Karpas-422 (cell line): Measurements from ENCODE around the gene SNX8. TPM values are rescaled to one million over a fixed set of nuclear protein-coding genes. Genes with fewer than 3 reads are reported as not detected.

Experiments used
- DNase-seq: peaks from one replicate; pipeline ENCODE4 v3.0.0-alpha.2; 2015
- H2AFZ ChIP-seq: fragments of 200-600 bp; sonication (generic); 2 replicates; pipeline ENCODE4 v1.6.1; 2014; ENCODE audit warnings: antibody characterized with exemption, low read length, mixed read lengths
- H3K27ac ChIP-seq: fragments of 200-600 bp; sonication (generic); 2 replicates; pipeline ENCODE4 v1.5.1; 2014; ENCODE audit warnings: mild to moderate bottlenecking, low read length, moderate library complexity
- H3K27me3 ChIP-seq: fragments of 200-600 bp; sonication (generic); 2 replicates; pipeline ENCODE4 v1.6.1; 2014; ENCODE audit warnings: low read length, mixed read lengths
- H3K36me3 ChIP-seq: fragments of 200-600 bp; sonication (generic); 2 replicates; pipeline ENCODE4 v1.6.1; 2014; ENCODE audit warnings: low read length, mixed read lengths; ENCODE audit not compliant: insufficient read depth
- H3K4me1 ChIP-seq: fragments of 200-600 bp; sonication (generic); 2 replicates; pipeline ENCODE4 v1.6.1; 2014; ENCODE audit warnings: mild to moderate bottlenecking, low read length, mixed read lengths
- H3K4me2 ChIP-seq: fragments of 200-600 bp; sonication (generic); 2 replicates; pipeline ENCODE4 v1.6.1; 2014; ENCODE audit warnings: low read length, low read depth, mild to moderate bottlenecking; ENCODE audit not compliant: poor library complexity, severe bottlenecking
- H3K4me3 ChIP-seq: fragments of 200-600 bp; sonication (generic); 2 replicates; pipeline ENCODE4 v1.5.1; 2014; ENCODE audit warnings: mild to moderate bottlenecking, antibody characterized with exemption, low read length, mixed read lengths
- H3K79me2 ChIP-seq: fragments of 200-600 bp; sonication (generic); 2 replicates; pipeline ENCODE4 v1.6.1; 2014; ENCODE audit warnings: mild to moderate bottlenecking, low read length, mixed read lengths
- H3K9ac ChIP-seq: fragments of 200-600 bp; sonication (generic); 2 replicates; pipeline ENCODE4 v1.6.0; 2014; ENCODE audit warnings: low read length
- H3K9me2 ChIP-seq: fragments of 200-600 bp; sonication (generic), shearing (Covaris generic); replicated peaks from 2 replicates; pipeline ENCODE4 v1.6.0; 2014; ENCODE audit warnings: mild to moderate bottlenecking, low read length, moderate library complexity; ENCODE audit not compliant: insufficient read depth
- H3K9me3 ChIP-seq: fragments of 300-700, 200-600 bp; sonication (generic); 2 replicates; pipeline ENCODE4 v1.6.1; 2014; ENCODE audit warnings: low read length, mixed read lengths
- H4K20me1 ChIP-seq: fragments of 200-600 bp; sonication (generic); 2 replicates; pipeline ENCODE4 v1.6.1; 2014; ENCODE audit warnings: mild to moderate bottlenecking, antibody characterized with exemption, low read length, low read depth; ENCODE audit not compliant: insufficient read depth
- total RNA-seq: library from RNA; depleted of rRNA; stranded (reverse); fragments of >200 nt; shearing (Covaris generic); gene quantifications from 2 replicates; pipeline ENCODE4 v1.2.3, GENCODE V29; 2014; ENCODE audit warnings: low replicate concordance

SNX8 gene
- total RNA-seq, 1 experiment from 2014 or later, result 2.6 TPM

DNA sequence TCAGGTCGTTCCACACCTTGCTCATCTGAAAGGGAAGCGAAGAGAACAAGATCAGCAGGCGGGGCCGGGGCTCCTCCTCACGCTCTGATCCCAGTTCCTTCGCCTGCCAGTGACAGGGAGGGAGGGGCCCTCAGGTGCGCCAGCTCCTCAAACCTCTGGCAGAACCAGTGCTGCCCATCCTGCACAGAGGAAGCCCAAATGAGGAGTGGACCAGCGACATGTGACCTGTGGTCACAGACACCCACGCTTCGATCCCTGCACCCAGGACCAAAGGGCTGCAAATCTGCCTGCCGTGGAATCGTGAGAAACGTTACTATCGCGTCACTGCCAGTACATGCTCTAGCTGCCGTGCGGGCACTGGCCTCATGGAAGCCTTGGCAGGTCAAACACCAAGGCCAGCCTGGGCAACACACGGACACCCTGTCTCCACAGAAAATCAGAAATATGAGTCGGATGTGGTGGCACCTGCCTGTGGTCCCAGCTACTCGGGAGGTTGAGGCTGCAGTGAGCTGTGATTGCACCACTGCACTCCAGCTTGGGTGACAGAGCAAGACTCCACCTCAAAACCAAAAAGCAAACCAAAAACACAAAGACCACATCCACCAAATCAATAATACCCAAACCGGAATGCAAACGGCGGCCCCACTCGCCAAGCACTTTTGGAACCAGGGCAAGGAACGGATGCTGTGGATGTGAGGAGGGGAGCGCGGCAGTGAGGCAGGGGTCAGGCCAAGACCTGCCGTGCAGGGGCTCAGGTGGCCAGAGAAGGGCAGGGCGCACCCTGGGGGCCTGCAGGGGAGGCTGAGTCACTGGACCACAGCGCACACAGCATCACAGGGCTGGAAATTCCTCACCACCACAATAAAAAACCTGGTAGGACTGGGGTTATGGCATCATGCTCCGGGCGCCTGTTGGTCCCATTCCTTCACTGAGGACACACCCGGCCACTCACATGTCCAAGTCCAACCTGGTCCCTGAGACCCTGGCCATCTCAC, 58.8 kb downstream of the SNX8 start:
- H3K4me2 ChIP-seq, result no peak overlapping the region
- H3K9ac ChIP-seq, result no peak overlapping the region
- no peaks in the 10 kb centered on the region for H3K4me1 ChIP-seq
- no peak for DNase-seq
- H4K20me1 ChIP-seq, result no peaks in the 10 kb centered on the region
- H2AFZ ChIP-seq, result no peak overlapping the region
- no peaks in the 10 kb centered on the region for H3K27me3 ChIP-seq
- no peaks in the 10 kb centered on the region for H3K79me2 ChIP-seq
- no peak overlapping the region for H3K27ac ChIP-seq
- H3K4me3 ChIP-seq, result no peak overlapping the region
- H3K9me3 ChIP-seq, result no peaks in the 10 kb centered on the region
- H3K36me3 ChIP-seq, result no peaks in the 10 kb centered on the region
- H3K9me2 ChIP-seq, result no peaks in the 10 kb centered on the region

- no peak overlapping the region for H3K4me2 ChIP-seq
- H3K79me2 ChIP-seq, result no peaks in the 10 kb centered on the region
- H3K27ac ChIP-seq, result no peak overlapping the region
- H3K9me2 ChIP-seq, result no peaks in the 10 kb centered on the region
- no peaks in the 10 kb centered on the region for H3K9me3 ChIP-seq
- H3K4me1 ChIP-seq, result no peaks in the 10 kb centered on the region
- H2AFZ ChIP-seq, result no peak overlapping the region
- H3K9ac ChIP-seq, result no peak overlapping the region
- no peaks in the 10 kb centered on the region for H4K20me1 ChIP-seq
- H3K4me3 ChIP-seq, result no peak overlapping the region
- no peak for DNase-seq
- H3K27me3 ChIP-seq, result no peaks in the 10 kb centered on the region
- H3K36me3 ChIP-seq, result no peaks in the 10 kb centered on the region
These were observed 59.7 kb downstream of the SNX8 start for GRCh38 chr7:2254429-2255144.

DNA sequence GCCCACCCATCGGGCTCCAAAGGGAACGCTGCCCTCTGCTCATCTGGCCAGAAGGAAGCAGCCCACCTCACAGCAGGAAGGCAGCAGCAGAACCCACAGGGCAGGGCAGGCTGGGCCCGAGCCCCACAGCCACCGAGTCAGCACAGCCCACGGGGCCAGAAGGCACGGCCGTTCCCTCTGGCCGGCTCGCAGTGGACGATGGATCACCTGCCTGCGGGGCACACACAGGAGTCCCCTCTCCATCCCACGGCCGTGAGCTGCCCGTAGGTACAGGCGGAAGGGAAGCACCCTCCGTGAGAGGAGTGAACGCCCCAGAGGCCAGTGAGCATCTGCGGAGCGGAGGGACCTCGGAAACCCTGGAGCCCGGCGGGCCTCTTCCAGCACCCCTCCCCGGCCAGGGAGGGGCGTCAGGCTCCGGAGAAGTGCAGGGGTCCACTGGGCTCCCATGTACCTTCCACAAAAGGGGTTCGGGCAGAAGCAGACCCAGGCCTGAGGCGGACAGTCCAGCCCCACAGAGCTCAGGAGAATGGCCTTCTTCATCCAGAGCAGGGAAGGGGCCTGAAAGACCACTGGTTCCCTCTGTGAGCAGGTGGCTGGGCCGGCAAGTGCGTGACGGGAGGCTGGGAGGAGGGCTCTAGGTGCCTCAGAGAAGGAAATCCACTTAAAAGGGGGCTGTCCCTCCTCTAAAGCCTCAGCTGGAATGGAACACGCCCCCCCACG, 60.6 kb downstream of the SNX8 start:
- H3K36me3 ChIP-seq, result no peaks in the 10 kb centered on the region
- H3K9me3 ChIP-seq, result no peaks in the 10 kb centered on the region
- no peaks in the 10 kb centered on the region for H3K79me2 ChIP-seq
- H3K9me2 ChIP-seq, result no peaks in the 10 kb centered on the region
- H4K20me1 ChIP-seq, result no peaks in the 10 kb centered on the region
- H3K4me3 ChIP-seq, result no peak overlapping the region
- no peak overlapping the region for H2AFZ ChIP-seq
- no peak overlapping the region for H3K27ac ChIP-seq
- no peak for DNase-seq
- H3K9ac ChIP-seq, result no peak overlapping the region
- H3K27me3 ChIP-seq, result no peaks in the 10 kb centered on the region
- H3K4me2 ChIP-seq, result no peak overlapping the region
- no peaks in the 10 kb centered on the region for H3K4me1 ChIP-seq

DNA sequence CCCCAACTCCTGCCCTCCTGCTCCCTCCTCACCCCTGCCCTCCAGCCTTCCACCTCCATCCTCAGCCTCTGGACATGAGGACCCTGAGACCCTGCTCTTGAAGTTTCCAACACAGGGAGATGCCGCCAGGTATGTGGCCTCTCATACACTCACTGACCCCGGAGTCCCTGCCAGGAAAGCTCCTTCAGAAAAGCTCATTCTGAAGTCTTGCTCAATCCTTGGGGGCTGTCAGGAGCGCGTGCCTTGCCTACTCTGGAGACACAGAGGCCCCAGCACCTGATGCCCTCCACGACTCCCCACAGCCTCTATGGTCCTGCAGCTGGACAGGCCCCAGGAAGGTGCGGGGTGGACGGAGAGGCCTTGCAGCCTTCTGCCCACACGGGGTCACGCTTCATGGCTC, 61.2 kb downstream of the SNX8 start:
- H3K4me1 ChIP-seq, result no peaks in the 10 kb centered on the region
- H3K4me3 ChIP-seq, result no peak overlapping the region
- H3K9ac ChIP-seq, result no peak overlapping the region
- H4K20me1 ChIP-seq, result no peaks in the 10 kb centered on the region
- no peak for DNase-seq
- H2AFZ ChIP-seq, result no peak overlapping the region
- no peaks in the 10 kb centered on the region for H3K9me3 ChIP-seq
- no peaks in the 10 kb centered on the region for H3K36me3 ChIP-seq
- H3K9me2 ChIP-seq, result no peaks in the 10 kb centered on the region
- no peak overlapping the region for H3K4me2 ChIP-seq
- no peaks in the 10 kb centered on the region for H3K79me2 ChIP-seq
- no peak overlapping the region for H3K27ac ChIP-seq
- no peaks in the 10 kb centered on the region for H3K27me3 ChIP-seq

DNA sequence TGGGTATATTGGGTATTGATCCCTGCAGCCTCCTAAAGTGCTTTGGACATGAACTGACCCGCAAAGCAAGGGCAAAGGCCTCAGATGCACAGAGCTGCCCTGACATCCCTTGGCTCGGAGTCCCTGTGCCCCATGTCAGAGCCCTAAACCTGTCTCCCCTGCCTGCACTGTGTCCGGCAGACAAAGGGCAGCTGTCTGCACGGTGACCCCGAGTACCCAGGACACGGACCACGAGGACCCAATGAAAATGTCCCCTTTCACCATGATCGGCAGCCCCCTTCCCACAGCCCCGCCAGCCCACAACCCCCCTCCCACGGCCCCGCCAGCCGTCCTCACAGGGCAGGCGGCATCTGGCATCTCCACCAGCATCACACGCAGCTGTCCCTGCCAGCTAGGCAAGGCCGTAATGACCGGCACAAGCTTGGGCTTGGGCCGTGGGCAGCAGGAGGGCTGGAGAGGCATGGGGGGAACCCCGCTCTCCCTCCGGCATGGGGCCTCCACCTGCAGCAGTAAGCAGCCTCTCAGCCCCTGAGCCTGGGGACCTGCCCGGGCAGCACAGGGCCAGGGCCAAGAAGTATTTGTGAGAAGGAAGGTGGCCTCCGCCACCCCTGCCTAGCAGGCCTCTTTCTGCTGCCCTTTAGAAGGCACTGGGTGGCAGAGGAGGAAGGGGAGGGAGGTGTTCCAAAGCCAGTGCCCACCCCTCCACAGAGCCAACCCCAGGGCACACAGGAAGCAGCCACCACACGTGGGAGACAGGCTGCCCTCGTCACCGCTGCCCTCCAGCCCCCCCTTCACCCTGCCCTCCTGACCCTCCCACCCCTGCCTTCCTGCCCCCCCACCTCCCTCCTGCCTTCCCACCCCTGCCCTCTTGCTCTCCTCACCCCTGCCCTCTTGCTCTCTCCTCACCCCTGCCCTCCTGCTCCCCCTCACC, 62.1 kb downstream of the SNX8 start:
- Histone ChIP-seq H3K9ac (no peak overlapping the region), H3K4me1 (no peaks in the 10 kb centered on the region), H3K79me2 (no peaks in the 10 kb centered on the region), H3K9me3 (no peaks in the 10 kb centered on the region), H3K36me3 (no peaks in the 10 kb centered on the region), H2AFZ (no peak overlapping the region), H4K20me1 (no peaks in the 10 kb centered on the region), H3K4me3 (no peak overlapping the region), H3K9me2 (no peaks in the 10 kb centered on the region), H3K4me2 (no peak overlapping the region), H3K27ac (no peak overlapping the region), H3K27me3 (no peaks in the 10 kb centered on the region)
- no peak for DNase-seq

DNA sequence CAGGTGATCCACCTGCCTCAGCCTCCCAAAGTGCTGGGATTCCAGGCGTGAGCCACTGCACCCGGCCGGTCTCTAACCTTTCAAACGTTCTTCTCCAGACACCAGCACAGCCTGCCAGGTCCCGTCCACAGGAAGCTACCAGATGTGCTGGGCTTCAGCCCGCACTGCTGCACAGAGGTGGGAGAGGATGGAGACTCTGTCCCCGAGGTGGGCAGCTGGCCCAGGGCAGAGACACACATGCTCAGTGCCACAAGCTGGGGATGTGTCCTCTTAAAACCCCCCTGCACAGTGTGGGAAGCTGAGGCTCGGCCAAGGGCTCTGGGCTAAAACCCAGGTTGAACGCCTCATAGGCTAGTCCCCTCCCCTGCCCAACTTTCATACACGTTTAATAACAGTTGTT, 62.9 kb downstream of the SNX8 start:
- no peaks in the 10 kb centered on the region for H3K9me3 ChIP-seq
- no peak overlapping the region for H3K4me2 ChIP-seq
- H3K4me1 ChIP-seq, result no peaks in the 10 kb centered on the region
- H3K36me3 ChIP-seq, result no peaks in the 10 kb centered on the region
- H3K9ac ChIP-seq, result no peak overlapping the region
- H3K4me3 ChIP-seq, result no peak overlapping the region
- no peak for DNase-seq
- H3K9me2 ChIP-seq, result no peaks in the 10 kb centered on the region
- H3K27ac ChIP-seq, result no peak overlapping the region
- H2AFZ ChIP-seq, result no peak overlapping the region
- H3K79me2 ChIP-seq, result no peaks in the 10 kb centered on the region
- no peaks in the 10 kb centered on the region for H3K27me3 ChIP-seq
- no peaks in the 10 kb centered on the region for H4K20me1 ChIP-seq

DNA sequence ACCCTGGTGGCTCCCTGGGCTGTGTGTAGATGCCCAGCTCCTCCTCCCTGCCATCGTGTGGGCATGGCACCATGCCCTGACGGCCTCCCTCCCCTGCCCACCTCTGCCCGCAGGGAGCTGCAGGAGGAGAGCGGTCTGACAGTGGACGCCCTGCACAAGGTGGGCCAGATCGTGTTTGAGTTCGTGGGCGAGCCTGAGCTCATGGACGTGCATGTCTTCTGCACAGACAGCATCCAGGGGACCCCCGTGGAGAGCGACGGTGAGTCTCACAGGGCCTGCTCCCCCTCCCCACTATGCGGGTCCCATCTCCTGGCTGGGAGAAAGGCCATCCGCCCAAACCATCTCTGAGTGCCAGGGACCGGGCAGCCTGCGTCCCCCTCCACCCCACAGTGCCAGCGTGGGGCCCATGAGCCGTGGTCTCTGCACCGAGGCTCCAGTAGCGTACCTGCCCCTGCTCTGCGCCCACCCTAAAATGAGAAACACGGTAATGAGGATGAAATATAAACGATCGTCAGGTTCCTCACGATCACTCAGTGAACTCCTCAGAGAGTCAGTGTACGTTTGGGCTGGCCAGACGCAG, 64.4 kb downstream of the SNX8 start:
- Histone ChIP-seq H3K9me3 (no peaks in the 10 kb centered on the region), H3K36me3 (no peaks in the 10 kb centered on the region), H3K9me2 (no peaks in the 10 kb centered on the region), H2AFZ (no peak overlapping the region), H3K9ac (no peak overlapping the region), H3K4me1 (no peaks in the 10 kb centered on the region), H3K79me2 (no peaks in the 10 kb centered on the region), H3K27me3 (no peaks in the 10 kb centered on the region), H3K27ac (no peak overlapping the region), H3K4me3 (no peak overlapping the region), H4K20me1 (no peaks in the 10 kb centered on the region), H3K4me2 (no peak overlapping the region)
- DNase-seq, result no peak
